Germinal center (tissue), 1 donor: ENCODE measurements around the gene ETFA.

Experiments
- DNase-seq: peaks from one replicate; pipeline ENCODE4 v3.0.0; 2012; ENCODE audit warnings: mixed read lengths, low spot score

ETFA gene

GRCh38 chr15:76173317-76173834 lies 137.9 kb downstream of the ETFA start:
- no peak for DNase-seq

GRCh38 chr15:76172782-76173181 lies 138.5 kb downstream of the ETFA start:
- DNase-seq = no peak

- no peak for DNase-seq
Observed at GRCh38 chr15:76169911-76170800, 141.1 kb downstream of the ETFA start.

GRCh38 chr15:76169018-76169417 lies 142.3 kb downstream of the ETFA start:
- DNase-seq = peak; percentile 35

GRCh38 chr15:76168237-76168984 lies 142.9 kb downstream of the ETFA start:
- no peak for DNase-seq

- DNase-seq = no peak
Observed at GRCh38 chr15:76165951-76166350, 145.3 kb downstream of the ETFA start.
